GM19467 (cell line): ENCODE data around the gene NAXE.
A peak's percentile ranks its signal among the peaks of the same experiment; 100 is the strongest.
"Not testable (repeated sequence)": the region's sequence is repeated elsewhere in the genome, so short reads cannot be mapped to it uniquely, and the experiment has no call there.

Experiments used
- ATAC-seq: cut with Tn5 transposase; IDR thresholded peaks from one replicate; pipeline ENCODE4 v1.9.1; 2021; ENCODE audit warnings: mild to moderate bottlenecking, moderate library complexity; ENCODE audit not compliant: unreplicated experiment

NAXE gene

GRCh38 chr1:156566436-156566835, 25.1 kb upstream of the NAXE start:
- no peak for ATAC-seq

DNA sequence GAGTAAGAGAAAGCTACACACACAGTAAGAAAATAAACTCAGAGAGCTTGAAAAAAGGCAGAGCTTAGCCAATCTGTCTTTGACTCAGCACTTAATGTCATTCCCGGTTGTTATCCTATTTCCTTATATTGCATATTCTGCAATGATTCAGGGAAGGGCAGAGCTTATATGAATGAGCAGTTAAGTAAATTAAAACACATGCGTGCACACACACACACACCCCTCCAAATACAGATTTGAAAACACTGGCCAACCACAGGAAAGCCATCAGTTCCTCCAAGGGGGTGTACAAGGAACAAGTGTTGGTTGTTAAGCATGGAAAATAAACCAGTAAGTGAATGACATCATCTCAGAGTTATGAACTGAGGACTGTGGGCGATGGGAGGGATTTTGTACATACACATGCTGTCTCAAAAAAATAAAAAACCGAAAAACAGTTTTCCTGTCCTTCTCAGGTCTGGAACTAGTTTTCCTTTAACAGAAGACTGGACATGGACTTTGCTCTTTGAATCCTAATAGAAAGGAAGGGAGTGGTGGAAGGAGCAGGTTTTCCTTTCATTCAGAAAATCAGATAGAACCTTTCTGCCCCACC, 20.2 kb upstream of the NAXE start:
- no peak for ATAC-seq

DNA sequence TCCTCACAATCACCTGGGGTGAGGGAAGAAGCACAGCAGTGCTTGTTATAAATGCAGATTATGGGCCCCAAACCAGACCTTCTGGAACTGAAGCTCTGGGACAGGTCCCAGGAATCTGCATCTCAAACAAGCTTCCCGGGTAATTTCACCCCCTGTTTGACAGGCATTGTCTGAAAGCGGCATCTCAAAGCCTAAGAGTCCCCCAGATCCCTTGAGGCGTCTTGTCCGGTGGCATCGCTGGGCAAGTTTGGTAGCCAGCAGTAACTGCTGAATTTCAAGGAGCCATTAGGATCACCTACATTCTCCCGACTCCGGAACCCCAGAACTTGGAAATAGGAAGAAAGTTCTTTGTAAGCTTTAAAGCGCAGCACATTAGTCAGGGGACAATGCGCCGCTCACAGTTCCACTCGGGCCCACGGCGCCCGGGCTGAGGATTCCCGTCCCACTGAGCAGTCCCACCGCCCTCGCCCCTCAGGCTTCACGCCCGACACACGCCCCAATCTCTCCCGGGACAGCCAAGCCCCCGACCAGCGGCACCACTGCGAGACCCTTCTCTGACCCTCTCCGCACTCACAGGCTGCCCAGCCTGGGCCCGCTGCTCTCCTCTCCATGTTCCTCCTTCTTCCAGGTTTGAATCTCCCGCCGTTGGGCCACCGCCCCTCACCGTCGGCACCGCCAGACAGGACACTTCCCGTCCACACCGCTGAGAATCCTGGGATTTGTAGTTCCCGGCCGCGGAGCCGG, 19.5 kb upstream of the NAXE start, which contains the start of gene IQGAP3:
IQGAP3 (minus strand) TSS at position 647 of the 744 bp plus-strand sequence; CDS start at position 611, 36 bp downstream.
- peak; percentile 67 for ATAC-seq

GRCh38 chr1:156572663-156573018, 18.9 kb upstream of the NAXE start:
- no peak for ATAC-seq

DNA sequence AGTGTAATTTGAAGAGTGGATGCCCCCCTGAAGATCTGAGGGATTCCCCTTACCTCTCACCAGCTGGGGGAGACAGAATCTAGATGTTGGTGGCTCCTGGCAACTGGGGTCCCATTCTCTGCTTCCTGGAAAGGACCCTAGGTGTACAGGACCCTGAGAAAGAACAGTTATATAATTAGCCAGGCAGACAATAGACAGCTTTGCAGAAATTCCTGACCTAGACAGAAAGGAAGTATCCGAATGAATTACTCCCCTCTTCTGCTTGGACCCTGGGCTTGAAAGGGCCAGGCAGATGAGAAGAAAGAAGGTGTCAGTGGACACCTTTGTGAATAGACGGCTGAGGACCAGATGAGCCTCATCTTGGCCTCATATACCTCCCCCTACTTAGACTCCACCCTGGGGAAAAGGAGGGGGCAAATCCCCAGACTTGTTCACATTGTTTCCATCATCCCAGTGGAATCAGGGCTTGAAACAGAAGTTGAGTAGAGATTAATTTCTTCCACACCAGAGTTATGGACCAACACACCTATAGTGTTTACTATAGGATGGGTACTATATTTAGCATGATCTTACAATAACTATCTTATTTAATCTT, 17.4 kb upstream of the NAXE start:
- no peak for ATAC-seq

- ATAC-seq = no peak
Measured at GRCh38 chr1:156577550-156577949, 14.0 kb upstream of the NAXE start.

DNA sequence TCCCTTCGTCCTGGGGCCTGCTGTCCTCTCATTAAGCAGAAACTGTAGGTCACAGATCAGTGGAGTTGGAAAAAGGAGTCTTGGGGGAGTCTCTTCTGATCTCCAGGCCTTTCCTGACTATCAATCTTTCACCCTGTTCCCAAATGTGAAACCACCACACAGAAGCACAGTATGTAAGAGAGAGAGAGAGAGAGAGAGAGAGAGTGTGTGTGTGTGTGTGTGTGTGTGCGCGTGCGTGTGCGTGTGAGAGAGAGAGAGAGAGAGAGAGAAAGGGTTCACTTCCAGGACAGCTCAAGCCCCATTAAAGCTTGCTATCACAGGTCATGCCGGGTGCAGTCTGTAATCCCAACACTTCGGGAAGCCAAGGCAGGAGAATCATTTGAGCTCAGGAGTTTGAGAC, 13.5 kb upstream of the NAXE start:
- ATAC-seq = no peak

DNA sequence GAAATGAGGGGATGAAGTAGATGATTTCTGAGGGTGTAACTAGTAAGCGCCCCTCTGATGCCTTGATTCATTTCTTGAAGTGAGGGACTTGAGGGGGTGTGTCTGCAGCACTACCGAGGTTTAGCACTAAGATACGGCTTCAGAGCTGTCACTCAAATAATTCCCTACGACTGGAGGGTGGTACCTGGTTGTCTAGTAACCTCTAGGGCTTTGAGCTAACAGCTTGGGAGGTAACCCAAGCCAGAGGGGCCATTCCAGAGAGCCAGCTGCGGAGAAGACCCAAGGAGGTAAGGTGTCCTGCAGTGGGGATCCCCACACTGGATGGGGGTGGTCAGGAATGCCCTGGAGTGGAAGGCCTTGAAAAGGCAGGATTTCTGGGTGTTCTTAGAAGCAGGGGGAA, 12.1 kb upstream of the NAXE start, which contains the start of gene TTC24:
TTC24 (plus strand) TSS at position 252 of the 400 bp plus-strand sequence. CDS start 1,642 bp downstream, outside the sequence.
- ATAC-seq = no peak

- ATAC-seq = no peak
Measured at GRCh38 chr1:156581661-156582387, 9.8 kb upstream of the NAXE start.

DNA sequence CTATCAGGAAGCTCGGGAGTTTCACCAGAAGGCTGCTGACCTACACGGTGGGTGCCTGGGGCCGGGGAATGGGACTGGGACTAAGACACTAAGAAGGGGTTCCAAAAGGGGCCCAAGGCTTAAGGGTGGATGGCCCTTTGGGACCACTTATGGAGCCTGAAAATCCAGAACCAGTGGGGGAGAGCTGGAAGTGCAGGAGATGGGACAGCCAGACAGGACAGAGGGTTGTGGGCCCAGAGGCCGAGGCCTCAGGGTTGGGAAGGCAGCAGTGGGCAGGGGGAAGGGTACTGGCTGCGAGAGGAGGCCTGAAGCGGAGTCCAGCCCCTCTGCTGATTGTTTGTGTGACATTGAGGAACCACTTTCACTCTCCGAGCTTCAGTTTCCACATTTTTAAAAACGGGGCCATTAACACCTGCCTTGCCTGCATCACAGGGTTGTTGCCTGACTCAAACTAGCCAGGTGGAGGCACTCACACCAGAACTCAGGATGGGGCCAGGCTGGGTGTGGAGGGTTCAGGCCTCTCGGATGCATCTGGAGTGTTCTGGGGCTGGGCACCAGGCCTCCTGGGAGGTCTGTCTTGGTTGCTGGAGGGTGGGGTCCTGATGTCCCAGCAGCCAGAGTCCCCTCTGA, 9.1 kb upstream of the NAXE start:
- no peak for ATAC-seq

DNA sequence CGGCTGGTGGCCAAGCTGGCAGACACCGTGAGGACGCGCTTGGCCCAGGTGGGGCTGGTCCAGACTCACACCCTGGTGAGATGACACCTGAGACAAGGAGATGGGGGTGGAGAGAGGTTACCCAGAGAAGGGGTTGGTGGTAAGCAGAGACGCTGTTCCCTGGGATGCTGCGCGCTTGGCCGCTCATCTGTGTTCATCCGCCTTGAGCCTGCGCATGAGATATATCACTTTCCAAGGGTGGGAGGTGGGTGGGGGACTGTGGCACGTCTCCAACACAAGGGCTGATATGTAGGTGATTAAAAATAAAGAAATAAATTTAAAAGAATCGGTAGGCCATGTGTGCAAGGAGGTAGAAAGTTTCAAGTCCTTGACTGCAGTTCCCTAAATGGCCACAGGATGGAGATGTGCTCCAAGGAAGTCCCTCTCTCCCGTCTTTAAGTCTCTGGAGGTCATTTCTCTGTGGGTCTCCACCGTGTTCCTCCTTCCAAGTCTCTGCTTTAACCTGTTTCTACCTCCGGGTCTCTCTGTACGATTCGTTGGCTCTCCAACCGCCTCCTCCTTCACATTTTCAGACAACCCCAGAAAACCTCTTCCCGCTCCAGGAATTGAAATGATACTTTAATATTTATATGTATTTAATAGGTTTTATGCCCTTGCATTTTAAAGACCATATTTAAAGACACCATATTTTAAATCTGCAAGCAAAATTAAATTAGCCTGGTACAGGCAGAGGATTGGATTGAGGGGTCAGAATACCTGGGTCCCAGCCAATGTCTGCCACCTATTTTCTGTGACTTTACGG, 7.6 kb upstream of the NAXE start:
- ATAC-seq = no peak

DNA sequence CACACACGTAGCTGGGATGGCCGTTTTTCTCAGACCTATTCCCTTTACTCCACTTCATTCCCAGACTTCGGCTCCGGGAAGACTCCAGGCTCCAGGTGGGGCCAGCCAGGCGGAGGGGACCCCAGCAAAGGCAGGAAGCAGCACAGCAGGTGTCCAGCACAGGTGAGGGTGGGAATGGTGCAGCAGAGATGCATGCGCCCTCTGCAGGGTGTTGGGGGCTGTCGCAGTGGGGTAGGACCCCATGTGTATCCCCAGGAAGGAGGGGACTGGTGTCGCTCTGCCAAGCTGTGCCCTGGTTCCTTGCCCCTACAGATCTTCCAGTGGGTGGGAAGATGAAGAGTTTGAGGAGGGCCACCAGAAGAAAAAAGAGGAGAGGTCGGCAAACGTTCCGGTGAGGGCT, 6.8 kb upstream of the NAXE start:
- ATAC-seq = no peak

GRCh38 chr1:156586323-156586722, 5.3 kb upstream of the NAXE start:
- no peak for ATAC-seq

DNA sequence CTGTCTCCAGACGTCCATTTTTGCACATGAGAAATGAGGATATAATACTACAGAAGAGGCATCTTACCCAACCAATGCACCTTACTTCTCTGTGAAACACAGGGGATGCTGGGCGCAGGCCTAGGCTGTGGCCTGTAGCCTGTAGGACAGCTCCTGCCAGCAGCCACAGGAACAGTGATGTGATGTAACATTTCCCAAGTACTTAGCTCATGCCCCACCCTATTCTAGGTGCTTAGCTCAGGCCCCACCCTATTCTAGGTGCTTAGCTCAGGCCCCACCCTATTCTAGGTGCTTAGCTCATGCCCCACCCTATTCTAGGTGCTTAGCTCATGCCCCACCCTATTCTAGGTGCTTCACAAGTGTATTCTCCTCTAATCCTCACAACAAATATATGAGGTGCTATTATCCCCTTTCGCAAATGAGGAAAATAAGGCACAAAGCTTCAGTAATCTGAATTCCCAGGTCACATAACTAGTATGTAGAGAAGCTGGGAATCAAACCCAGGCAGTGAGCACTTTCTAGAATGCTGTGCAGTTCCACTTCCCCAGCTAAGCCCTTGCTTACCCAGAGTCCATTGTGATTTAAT, 4.6 kb upstream of the NAXE start:
- ATAC-seq = no peak

DNA sequence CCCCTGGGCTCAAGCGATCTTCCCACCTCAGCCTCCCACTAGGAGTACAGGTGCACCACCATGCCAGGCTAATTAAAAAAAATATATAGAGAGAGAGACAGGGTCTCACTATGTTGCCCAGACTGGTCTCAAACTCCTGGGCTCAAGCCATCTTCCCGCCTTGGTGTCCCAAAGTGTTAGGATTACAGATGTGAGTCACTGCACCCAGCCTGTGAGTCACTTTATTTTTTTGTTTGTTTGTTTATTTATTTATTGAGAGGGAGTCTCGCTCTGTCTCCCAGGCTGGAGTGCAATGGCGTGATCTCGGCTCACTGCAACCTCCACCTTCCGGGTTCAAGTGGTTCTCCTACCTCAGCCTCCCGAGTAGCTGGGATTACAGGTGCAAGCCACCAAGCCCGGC, 3.6 kb upstream of the NAXE start:
- ATAC-seq = not testable (repeated sequence)

DNA sequence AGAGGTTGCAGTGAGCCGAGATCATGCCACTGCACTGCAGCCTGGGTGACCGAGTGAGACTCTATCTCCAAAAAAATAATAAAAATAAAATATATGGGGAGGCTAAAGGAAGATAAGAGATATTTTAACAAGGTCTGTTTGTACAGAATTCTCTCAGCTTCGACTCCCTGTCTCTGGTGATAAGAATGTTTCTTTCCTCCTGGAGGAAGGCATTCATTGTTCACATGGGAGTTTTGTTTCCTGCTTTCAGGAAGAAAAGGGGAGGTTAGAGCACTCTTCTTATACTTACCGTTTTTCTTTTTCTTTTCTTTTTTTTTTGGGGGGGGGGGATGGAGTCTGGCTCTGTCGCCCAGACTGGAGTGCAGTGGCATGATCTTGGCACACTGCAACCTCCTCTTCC, 2.0 kb upstream of the NAXE start:
- no peak for ATAC-seq

GRCh38 chr1:156590326-156591180, 1.0 kb upstream of the NAXE start:
- ATAC-seq = no peak

DNA sequence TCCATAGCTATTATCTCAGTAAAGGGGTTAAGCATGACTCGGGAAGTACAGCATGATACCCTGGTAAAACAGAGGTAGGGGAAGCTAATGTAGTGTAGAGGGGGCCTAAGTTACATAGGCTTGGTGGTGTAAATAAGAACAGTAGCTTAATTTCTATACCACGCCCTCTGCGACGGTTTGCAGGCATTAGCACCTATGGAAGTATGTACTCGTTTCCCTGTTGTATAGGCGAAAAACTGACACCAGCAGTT, 470 bp upstream of the NAXE start:
- no peak for ATAC-seq

- no peak for ATAC-seq
Measured at GRCh38 chr1:156592158-156592909, 758 bp downstream of the NAXE start.
